T1000 (cell line): Measurements from ENCODE around the gene ULK4.
"Not testable (repeated sequence)": the region's sequence is repeated elsewhere in the genome, so short reads cannot be mapped to it uniquely, and the experiment has no call there.

Experiments
- DNase-seq: peaks from one replicate; lab custom pipeline; 2025; ENCODE audit warnings: mixed read lengths; lab: John Stamatoyannopoulos, UW

Gene ULK4

DNA sequence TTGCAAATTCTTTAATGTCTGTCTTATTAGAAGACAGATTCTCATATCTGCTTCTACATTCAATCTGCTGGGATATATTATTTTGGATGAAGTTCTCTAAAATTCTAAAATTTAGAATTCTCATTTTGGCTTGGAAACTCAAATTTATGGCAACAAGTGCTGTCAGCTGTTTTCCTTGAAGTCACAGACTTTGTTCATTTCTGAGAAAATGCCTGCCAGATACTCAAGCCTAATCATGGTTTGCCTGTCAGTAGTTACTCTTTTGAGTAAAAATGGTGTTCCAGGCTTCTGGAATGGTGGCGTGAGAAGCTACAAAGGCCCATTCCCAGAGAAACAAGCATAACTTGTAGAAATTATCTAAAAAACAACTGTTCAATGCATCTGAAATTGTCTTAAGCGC is 646.8 kb downstream of the ULK4 start:
- DNase-seq: no peak

DNA sequence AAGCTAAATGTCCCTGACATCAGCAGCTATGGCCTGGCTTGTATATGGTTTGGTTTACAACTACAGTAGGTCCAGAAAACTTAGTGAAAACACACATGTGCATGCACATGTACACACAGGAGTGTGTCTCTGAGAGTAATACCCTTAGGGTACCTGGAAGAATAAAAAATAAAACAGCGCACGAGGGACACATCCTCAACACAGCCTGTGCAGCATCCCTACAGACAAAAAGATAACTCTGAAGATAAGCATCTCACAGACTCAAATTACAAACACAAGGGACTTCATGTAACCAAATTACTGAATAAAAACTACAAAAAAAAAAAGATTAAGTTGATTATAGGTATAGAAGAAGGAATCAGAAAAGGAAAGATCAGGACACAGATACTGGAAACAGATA is 653.8 kb downstream of the ULK4 start:
- no peak for DNase-seq

DNA sequence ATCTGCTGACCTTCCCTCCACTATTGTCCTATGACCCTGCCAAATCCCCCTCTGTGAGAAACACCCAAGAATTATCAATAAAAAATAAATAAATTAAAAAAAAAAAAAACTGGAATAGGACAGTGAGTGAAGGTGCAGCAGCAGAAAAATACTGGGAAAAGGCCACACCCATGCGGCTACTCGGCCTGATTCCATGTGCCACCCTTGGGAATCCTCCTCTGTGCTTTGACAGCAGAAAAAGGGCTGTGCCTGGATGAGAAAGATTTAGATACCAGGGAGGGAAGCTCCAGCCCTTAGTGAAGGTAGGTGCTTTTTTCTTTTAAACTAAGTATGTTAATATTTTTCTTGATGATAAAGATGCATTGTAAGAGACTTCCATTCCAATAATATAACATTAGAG is 654.8 kb downstream of the ULK4 start:
- no peak for DNase-seq

DNA sequence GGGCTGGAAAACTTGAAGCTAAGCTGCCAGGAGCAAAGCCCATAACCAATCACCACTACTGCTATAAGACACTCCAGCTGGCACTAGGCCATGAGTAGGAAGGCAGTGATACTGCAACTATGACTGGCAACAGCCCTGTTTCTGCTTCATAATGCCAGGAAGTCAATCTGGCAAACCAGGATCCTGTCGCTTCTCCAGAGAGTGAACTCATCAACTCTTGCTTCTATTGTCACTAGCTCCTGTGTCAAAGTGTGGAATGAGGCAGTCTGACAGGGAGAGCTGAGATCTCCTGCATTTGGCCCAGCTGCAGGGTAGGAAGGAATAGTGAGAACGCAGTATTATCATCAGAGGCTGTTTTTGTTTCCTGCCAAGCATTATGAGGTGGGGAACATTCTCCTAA is 657.3 kb downstream of the ULK4 start:
- DNase-seq: no peak

DNA sequence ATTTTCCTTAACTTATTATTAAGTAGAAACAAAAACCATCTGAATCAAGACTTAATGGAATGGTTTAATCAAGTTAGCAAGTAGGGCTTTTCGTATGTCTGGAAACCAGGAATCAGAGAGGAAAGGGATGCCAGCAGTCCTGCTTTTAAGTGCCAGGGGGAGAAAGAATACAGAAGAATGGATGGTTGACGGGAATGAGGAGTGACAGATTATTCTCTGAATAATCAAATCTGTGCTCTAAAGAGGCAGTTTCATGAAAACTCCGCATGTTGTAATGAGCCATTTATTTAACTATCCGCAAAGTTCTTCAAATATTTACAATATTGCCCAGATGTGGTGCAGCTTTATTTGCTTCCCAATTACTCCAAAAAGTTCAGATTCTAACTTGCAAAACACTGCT is 659.6 kb downstream of the ULK4 start:
- no peak for DNase-seq

DNA sequence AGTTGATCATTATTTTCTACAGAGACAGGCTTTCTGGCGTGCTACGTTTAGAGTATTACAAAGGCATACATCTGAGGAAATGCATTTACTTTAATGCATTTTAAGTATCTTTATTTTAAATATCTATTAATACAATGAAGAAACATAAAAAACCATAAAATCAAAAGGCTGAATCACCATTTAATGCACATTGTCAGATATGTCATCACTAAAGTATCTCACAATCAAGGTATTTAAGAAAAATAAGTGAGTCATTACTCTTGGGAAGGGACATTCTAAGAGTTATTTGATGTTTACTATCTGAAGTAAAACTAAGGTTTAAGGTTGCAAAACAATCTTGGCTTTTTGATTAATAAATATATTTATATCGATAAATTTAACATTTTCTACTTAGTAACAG is 660.4 kb downstream of the ULK4 start:
- no peak for DNase-seq

DNA sequence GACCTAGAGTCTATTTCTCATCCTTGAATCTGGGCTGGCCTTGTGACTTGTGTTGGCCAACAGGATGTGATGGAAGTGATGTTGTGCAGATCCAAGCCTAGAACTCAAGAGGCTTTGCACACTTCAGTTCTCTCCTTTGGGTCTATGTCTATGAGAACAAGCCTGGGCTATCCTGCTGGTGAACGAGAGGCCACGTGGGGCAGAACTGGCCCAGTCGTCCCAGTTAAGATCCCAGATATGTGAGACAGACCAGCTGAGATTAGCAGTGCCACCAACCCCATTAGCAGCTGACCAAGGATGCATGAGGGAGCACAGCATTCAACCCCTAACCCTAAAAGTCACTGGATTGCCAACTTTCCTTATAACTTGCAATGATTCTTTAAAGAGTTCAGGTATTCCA is 662.9 kb downstream of the ULK4 start:
- no peak for DNase-seq

DNA sequence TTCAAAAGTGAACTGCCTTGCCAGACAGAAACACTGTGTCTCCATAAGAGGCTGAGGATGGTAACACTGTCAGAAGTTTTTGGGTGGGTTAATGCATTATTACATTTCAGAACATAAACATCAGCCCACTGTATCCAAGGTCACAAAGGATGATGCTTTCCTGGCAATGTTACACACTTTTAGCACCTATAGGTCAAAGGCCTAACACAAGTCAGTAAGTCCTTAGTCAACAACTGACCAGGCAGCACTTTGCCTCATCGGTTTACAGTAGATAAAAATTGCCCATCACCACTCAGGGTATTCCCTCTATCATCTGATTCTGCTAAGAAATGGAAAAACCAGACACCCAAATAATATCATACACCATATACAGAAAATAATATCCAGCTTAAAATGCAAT is 664.2 kb downstream of the ULK4 start:
- no peak for DNase-seq

DNA sequence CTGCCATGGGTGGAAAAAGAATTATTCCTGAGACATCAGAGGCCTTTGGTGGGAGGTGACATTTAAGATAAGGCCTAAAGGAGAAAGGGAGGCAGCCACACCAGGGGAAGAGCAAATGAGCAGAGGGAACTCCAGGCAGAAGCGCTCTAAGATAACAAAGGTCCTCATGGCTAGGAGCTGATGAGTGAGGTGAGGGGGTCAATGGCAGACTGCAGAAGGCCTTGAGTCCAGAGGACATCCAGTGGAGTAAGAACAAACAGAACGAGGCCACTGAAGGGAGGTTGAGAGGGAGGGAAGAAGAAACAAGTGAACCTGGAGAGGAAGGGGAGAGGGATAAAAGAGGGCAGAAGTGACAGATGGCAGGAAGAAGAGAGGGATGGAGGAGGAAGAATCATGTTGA is 665.3 kb downstream of the ULK4 start:
- DNase-seq: no peak

DNA sequence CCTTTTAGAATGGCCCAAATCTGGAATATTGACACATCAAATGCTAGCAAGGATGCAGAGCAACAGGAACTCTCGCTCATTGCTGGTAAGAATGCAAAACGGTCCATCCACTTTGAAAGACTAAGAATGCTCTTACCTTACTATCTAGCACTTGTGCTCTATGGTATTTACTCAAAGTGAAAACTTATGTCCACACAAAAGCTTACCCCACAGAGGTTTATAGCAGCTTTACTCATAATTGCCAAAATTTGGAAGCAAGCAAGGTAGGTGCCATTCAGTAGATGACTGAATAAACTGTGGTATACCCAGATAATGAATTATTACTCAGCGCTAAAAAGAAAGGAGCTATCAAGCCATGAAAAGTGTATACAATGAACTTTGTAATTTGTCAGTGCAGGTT is 666.2 kb downstream of the ULK4 start:
- DNase-seq: no peak

DNA sequence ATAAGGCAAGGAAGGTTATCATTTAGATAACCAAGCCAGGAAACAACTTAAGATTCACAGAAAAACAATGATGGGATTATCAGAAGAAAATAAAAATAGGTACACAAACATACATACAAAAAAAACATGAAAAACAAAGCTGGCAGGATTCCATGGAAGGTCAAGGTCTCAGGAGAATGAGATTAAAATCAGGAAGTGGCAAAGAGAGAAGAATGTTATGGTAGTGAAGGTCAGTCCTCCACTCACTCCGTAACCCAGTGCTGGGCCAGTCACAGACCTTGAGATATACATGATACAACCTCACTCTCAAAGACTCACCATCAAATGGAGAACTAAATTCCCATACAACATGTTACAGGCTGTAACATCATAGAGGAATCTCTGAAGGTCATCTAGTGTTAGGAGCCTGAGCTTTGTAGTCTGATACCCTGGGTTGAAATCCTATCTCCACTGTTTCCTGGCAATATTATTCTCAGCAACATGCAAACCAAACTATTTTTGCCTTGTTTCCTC is 668.7 kb downstream of the ULK4 start:
- DNase-seq: no peak

DNA sequence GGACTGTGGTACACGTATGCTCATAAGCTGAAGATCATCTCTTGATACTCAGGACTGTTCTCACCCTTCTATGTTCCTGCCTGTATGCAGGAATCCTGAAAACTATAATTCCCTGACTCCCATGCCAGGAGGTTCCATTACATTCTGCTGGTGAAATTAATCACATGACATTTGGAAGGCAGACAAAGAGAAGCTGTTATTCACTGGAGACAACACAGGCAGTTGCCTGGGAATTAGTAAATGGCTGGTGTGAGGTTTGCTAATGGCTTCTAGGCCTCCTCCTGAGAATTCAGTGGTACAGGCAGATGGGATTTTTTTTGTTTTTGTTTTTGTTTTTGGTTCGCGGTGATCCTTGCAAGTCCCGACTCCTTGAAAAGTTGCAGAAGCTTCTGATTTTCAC is 671.2 kb downstream of the ULK4 start:
- DNase-seq: no peak

DNA sequence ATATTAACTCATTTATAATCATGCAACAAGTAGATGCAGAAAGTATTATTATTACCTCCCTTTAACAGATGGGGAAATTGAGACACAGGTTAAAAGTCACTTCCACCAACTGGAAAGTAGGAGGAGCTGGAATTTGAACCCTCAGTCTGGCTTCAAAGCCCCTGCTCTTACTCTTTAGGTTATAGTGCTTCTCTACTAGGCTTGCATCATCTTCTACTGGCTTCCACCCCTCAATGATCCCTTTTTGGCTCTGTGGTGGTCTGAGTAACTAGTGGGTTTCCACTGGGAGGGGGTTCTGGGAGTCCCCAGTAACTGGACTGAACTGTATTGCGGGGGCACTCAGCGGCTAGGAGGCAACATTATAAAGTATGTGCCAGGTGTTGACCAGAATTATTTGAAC is 671.6 kb downstream of the ULK4 start:
- no peak for DNase-seq

DNA sequence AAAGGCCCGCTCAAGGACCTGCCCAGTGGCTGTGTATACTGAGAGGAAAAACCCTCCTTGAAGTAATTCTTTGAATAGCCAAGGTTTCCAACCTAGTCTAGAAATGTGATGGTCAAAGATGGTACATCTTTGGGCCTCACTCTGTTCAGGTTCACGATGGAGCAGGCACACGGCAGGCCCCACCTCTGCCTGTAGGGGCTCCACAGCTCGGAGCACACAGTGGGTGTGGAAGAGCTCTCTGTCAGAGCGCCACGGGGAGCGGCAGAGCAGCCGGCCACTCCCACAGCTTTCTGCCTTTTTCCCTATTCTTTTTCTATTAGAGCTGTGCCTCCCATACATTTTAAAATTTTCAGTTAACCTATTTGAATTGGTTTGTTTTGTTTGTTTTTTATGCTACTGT is 673.1 kb downstream of the ULK4 start:
- DNase-seq: no peak

DNA sequence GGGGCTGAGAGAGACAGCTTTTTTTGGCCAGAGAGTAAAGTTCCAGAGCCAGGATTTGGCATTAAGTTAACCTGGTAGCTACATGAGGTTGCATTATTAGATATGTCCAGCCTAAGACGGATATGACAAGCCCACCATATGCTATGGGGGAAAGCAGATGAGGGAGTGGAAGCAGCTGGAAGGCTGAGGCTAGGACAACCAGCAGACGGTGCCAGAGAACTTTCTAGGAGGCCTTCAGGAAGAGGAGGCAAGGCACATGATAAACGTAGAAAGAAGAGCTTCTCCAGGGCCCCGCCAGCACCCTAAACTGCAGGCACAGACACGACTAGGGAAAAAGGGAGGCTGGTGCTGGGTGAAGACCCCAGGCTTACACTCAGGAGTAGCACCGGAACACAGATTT is 675.6 kb downstream of the ULK4 start:
- DNase-seq: no peak

DNA sequence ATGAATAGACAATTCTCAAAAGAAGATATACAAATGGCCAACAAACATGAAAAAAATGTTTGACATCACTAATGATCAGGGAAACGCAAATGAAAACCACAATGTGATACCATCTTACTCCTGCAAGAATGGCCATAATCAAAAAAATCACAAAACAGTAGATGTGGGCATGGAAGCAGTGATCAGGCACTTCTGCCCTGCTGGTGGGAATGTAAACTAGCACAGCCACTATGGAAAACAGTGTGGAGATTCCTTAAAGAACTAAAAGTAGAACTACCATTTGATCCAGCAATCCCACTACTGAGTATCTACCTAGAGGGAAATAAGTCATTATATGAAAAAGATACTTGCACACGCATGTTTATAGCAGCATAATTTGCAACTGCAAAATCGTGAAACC is 677.0 kb downstream of the ULK4 start:
- DNase-seq: not testable (repeated sequence)

DNA sequence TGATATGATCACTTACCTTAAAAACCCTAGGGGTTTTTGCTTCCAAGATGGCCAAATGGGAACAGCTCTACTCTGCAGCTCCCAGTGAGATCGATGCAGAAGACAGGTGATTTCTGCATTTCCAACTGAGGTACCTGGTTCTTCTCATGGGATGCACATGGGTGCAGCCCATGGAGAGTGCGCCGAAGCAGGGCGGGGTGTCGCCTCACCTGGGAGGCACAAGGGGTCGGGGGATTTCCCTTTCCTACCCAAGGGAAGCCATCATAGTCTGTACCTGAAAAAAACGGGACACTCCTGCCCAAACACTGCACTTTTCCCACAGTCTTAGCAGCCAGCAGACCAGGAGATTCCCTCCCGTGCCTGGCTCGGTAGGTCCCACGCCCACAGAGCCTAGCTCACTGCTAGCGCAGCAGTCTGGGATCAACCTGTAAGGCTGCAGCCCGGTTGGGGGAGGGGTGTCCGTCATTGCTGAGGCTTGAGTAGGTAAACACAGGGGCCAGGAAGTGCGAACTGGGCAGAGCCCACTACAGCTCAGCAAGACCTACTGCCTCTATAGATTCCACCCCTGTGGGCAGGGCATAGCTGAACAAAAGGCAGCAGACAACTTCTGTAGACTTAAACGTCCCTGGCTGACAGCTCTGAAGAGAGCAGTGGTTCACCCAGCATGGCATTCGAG is 684.0 kb downstream of the ULK4 start:
- DNase-seq: no peak

DNA sequence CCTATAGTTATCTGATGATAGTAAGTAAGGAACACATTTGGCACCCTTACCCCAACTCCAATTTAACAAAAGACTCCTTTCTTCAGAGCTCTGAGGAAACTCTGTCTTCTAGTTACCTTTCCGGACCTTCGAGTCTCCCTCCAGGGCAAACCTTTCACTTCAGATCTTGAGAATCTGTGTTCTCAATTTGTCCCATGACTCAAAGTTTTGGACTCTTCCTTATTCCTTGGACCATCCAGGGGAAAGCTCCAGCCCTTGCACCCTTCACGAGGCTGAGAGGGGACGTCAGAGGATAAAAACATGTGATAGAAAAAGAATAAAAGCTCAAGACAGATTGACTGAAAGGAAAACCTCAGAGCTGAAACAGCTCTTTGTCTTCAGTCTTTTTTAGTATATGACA is 685.7 kb downstream of the ULK4 start:
- no peak for DNase-seq

DNA sequence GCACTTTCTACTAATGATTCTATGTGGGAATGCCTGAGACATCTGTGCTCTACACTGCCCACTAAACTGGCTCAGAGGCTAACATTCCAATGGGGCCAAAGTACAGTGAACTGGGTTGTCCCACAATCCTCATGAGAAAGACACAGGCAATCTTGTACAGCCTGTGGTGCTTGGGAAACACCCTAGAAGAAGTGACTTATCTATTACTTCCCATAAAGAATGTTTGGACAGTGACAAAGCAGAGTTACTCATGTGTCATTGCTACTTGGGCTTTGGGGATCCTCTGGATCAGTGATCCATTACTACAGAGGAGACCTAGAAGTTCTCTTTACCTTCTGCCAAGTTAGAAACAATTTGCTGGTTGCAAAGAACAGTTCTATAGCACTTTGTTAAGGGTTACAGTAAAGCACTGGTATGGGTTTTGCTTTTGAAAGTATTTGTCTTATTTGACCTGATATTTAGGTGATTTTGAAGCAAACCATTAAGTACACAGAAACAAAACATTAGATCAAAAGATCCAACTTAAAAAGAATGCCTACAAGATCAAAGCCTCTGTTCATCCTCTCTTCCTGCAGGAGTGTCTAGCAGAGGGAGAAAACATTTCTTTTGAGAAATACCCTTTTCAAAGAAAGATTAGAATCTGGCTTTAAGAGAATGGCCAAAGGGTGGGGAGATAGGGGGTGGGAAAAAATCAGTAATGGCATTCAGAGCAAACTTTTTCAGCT is 686.8 kb downstream of the ULK4 start:
- peak; percentile 31 for DNase-seq

DNA sequence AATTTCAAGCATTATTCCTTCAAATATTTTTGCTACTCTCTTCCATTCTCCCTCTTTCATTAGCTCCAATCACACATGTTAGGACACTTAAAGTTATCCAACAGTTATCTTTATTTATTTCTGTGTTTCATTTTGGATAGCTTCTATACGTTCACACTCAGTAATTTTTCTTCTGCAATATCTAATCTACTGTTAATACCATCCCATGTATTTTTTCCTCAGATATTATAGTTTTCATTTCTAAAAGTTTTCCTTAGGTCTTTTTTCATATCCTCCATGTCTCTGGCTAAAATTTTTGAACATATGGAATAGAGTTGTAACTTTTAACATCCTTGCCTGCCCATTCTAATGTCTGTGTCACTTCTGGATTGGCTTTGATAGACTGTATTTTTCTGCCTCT is 689.2 kb downstream of the ULK4 start:
- no peak for DNase-seq

DNA sequence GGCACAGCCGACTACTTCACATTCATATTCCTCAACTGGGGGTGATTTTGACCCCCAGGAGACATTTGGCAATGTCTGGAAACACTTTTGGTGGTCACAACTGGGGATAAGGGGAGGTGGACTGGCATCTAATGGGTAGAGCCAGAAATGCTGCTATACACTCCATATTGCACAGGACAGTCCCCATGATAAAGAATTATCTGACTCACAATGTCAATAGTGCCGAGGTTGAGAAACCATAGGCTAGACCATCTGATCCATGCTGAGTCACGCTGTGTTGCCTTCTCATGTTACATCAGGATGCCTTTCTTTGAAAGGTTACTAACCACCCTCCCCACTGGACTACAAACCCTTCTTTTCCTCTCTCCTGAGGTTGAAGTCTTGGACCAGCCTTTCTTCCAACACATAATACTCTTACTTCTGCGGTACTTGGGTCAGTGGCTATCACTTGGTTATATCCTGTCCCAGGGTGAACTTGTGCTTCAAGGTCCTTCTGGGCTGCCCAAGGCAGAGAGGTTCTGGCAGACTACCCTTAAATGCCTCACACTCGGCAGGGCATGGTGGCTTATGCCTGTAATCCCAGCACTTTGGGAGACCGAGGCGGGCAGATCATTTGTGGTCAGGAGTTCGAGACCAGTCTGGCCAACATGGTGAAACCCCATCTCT is 693.8 kb downstream of the ULK4 start:
- peak; percentile 51 for DNase-seq

DNA sequence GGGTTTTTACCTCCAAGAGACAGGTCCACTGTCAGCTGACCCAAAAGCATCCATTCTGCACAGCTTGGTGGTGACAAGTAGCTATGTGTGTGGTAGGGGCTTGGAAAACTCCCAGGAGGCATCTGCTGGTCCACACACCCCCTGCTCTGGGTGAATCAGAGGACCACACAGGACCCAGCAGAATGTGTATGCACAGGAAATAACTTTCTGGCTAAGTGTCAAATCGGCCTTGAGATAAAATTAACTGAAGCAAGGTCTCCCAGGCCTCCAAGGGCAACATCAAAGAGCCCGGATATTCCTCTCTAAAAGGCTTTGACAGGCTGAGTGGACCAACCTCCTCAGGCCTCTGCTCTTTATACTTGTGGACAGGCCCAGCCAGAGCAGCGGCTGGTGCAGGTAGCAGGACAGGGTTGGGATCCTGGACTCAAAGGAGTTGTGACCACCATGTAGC is 696.1 kb downstream of the ULK4 start:
- peak; percentile 26 for DNase-seq

DNA sequence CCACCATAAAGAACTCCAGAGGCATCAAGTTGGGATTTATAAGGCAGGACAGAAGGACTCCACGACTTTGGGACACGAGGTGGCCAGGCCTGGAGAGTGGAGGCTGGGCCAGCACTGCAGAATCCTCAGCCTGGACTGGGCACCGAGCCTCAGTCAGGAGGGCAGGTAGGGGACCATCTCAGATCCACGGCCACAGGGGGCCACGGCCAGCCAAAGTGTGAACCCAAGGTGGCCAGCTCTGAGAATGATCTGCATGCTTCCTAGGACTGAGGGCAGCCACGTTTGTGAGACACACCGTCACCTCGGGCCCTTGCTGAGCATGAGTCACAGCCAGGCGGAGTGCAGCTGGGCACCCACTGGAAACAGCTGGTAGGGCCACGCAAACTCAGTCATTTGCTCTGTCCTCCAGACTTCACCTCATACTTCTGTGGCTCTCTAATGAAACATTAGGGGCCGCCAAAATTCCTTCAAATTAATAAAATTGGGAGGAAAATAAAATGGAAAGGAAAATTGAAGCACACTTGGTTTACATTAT is 696.8 kb downstream of the ULK4 start:
- DNase-seq: no peak
